Natural killer cell (primary cell): ENCODE results near the gene H2AZ2. TPM values are rescaled to one million over a fixed set of nuclear protein-coding genes. Genes with fewer than 3 reads are reported as not detected.
"Not testable (repeated sequence)": the region's sequence is repeated elsewhere in the genome, so short reads cannot be mapped to it uniquely, and the experiment has no call there.

Experiments used
- ATAC-seq, 3 donors: fragments of 150-1000 bp in 2 of 3; fragments of 200-7000 bp in 1 of 3; cut with Tn5 transposase; 1 replicate in 1 of 3; 2 replicates in 2 of 3; pipeline ENCODE4 v1.10.0; 2021; ENCODE audit warnings: mild to moderate bottlenecking in 2 of 3, moderate library complexity in 2 of 3
- DNase-seq, 2 donors: peaks; one replicate each; pipeline versions ENCODE4 v3.0.0 to v3.0.0-alpha.2; 2013 to 2021; ENCODE audit warnings: mixed read lengths in 1 of 2
- H3K27ac ChIP-seq: one replicate; pipeline ENCODE4 v1.5.1; 2013; ENCODE audit warnings: mild to moderate bottlenecking, low read length
- H3K27me3 ChIP-seq: one replicate; pipeline ENCODE4 v1.6.1; 2013; ENCODE audit warnings: low read length; ENCODE audit not compliant: control insufficient read depth, insufficient read depth
- H3K36me3 ChIP-seq: one replicate; pipeline ENCODE4 v1.6.1; 2013; ENCODE audit warnings: low read length; ENCODE audit not compliant: control insufficient read depth, insufficient read depth
- H3K4me1 ChIP-seq: one replicate; pipeline ENCODE4 v1.6.1; 2013; ENCODE audit warnings: low read length; ENCODE audit not compliant: control insufficient read depth, insufficient read depth
- H3K4me3 ChIP-seq: one replicate; pipeline ENCODE4 v1.5.1; 2013; ENCODE audit warnings: low read length
- H3K9me3 ChIP-seq: one replicate; pipeline ENCODE4 v1.6.1; 2013; ENCODE audit warnings: low read length; ENCODE audit not compliant: control insufficient read depth, insufficient read depth
- H3K27ac Mint-ChIP-seq, 2 donors: one replicate each; pipeline ENCODE4 v1.8.0; 2022; ENCODE audit warnings: mild to moderate bottlenecking in 2 of 2, mixed read lengths in 2 of 2, moderate library complexity in 1 of 2
- H3K27me3 Mint-ChIP-seq, 2 donors: one replicate each; pipeline ENCODE4 v1.8.0; 2022; ENCODE audit warnings: low read depth in 2 of 2, mixed read lengths in 2 of 2
- H3K36me3 Mint-ChIP-seq: one replicate; pipeline ENCODE4 v1.8.0; 2022; ENCODE audit warnings: mixed read lengths
- H3K4me1 Mint-ChIP-seq, 2 donors: one replicate each; pipeline ENCODE4 v1.8.0; 2022; ENCODE audit warnings: mixed read lengths in 2 of 2
- H3K4me3 Mint-ChIP-seq: one replicate; pipeline ENCODE4 v1.8.0; 2022; ENCODE audit warnings: mild to moderate bottlenecking, moderate library complexity, mixed read lengths
- H3K9me3 Mint-ChIP-seq, 2 donors: one replicate each; pipeline ENCODE4 v1.8.0; 2022; ENCODE audit warnings: mixed read lengths in 2 of 2
- WGBS: methylation state at CpG from one replicate; pipeline ENCODE4 v1.1.7; 2013; ENCODE audit warnings: missing lambda C conversion rate; ENCODE audit not compliant: insufficient coverage; 5-methylcytosine and 5-hydroxymethylcytosine counted together
- intact Hi-C: fragments of 100-400 bp; cut with micrococcal nuclease; formaldehyde crosslinking; loops from one replicate; pipeline ENCODE4 v1.14.2; 2022
- total RNA-seq, 4 donors: library from RNA; stranded (reverse); fragments of 120-200 nt in 1 of 4; gene quantifications; one replicate each; pipeline versions ENCODE4 v1.2.3 to v1.2.4, GENCODE V29; 2013 to 2022
- TF ChIP-seq, protein P1 (sequence below): fragments of 200-600 bp; IDR thresholded peaks from one replicate; pipeline ENCODE4 v1.8.0; 2022; ENCODE audit warnings: antibody characterized with exemption

The H2AZ2 gene
- total RNA-seq, 3 donors from 2014 or later (not counting 1 experiment from before 2014, with no cell fraction given), result 178 to 196 (median 190) TPM

DNA sequence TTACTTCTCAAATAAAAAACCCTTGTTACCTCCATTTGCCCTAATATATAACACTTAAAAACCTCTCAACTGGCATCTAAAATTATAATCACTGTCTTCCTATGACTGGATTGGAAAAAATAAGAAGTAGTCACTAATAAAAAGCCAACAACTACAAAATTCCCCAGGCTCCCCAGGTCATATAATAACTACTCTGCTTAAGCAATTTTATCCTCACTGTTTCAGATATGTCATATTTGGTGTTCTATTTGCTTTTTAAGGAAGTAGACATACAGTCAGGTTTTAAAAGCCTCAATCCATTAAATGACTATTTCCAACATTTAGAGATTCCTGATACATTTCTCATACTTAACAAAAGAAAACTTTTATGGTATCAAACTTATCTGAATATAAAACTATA is 2.4 kb downstream of the H2AZ2 start:
- Histone ChIP-seq H3K9me3 (no peaks in the 10 kb centered on the region), H3K27me3 (no peaks in the 10 kb centered on the region), H3K4me3 (no peak overlapping the region), H3K36me3 (peaks cover 12% of the 10 kb centered on the region), H3K27ac (no peak overlapping the region), H3K4me1 (peaks cover 15% of the 10 kb centered on the region)
- H3K36me3 Mint-ChIP-seq, result peaks cover 8% of the 10 kb centered on the region
- H3K4me3 Mint-ChIP-seq, result peak overlapping the region; percentile 98
- H3K4me1 Mint-ChIP-seq, result peaks cover 39 to 46% of the 10 kb centered on the region in 2 donors
- no peak for DNase-seq
- ATAC-seq, result no peak
- TF ChIP-seq, protein P1, sequence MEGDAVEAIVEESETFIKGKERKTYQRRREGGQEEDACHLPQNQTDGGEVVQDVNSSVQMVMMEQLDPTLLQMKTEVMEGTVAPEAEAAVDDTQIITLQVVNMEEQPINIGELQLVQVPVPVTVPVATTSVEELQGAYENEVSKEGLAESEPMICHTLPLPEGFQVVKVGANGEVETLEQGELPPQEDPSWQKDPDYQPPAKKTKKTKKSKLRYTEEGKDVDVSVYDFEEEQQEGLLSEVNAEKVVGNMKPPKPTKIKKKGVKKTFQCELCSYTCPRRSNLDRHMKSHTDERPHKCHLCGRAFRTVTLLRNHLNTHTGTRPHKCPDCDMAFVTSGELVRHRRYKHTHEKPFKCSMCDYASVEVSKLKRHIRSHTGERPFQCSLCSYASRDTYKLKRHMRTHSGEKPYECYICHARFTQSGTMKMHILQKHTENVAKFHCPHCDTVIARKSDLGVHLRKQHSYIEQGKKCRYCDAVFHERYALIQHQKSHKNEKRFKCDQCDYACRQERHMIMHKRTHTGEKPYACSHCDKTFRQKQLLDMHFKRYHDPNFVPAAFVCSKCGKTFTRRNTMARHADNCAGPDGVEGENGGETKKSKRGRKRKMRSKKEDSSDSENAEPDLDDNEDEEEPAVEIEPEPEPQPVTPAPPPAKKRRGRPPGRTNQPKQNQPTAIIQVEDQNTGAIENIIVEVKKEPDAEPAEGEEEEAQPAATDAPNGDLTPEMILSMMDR, result no peak
- H3K27me3 Mint-ChIP-seq, result no peaks in the 10 kb centered on the region
- H3K9me3 Mint-ChIP-seq, result no peaks in the 10 kb centered on the region
- H3K27ac Mint-ChIP-seq, result peak overlapping the region; percentile 98 to 99
- intact Hi-C loops, result loop anchor here (5.0 to 10.0 kb wide), 5 partner anchors 98 to 358 kb away; partner anchors contain the start of genes MYO1G, TBRG4 and ZMIZ2

DNA sequence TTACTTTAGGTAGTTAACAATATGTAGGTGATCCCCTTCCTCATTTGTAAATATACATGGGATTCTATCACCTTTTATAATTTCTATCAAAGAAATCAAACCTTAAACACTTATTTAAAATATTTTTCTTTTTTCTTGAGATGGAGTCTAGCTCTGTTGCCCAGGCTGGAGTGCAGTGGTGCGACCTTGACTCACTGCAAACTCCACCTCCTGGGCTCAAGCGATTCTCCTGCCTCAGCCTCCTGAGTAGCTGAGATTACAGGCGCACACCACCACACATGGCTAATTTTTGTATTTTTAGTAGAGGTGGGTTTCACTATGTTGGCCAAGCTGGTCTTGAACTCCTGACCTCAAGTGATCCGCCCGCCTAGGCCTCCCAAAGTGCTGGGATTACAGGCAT is 4.4 kb downstream of the H2AZ2 start:
- H3K9me3 ChIP-seq, H3K4me1 ChIP-seq, ATAC-seq, H3K9me3 Mint-ChIP-seq, H3K27me3 Mint-ChIP-seq, H3K4me3 ChIP-seq, H3K27ac ChIP-seq, H3K4me3 Mint-ChIP-seq, H3K36me3 Mint-ChIP-seq, DNase-seq, H3K27ac Mint-ChIP-seq, H3K27me3 ChIP-seq: not testable (repeated sequence)
- H3K4me1 Mint-ChIP-seq, result peaks cover 43 to 51% of the 10 kb centered on the region in 2 donors
- intact Hi-C loops, result loop anchor here (10.0 kb wide), 1 partner anchor 181 kb away; no protein-coding TSS in a partner anchor
- WGBS, result 100% methylated on average over 5 of the region's 5 CpGs
- peaks cover 25% of the 10 kb centered on the region for H3K36me3 ChIP-seq

DNA sequence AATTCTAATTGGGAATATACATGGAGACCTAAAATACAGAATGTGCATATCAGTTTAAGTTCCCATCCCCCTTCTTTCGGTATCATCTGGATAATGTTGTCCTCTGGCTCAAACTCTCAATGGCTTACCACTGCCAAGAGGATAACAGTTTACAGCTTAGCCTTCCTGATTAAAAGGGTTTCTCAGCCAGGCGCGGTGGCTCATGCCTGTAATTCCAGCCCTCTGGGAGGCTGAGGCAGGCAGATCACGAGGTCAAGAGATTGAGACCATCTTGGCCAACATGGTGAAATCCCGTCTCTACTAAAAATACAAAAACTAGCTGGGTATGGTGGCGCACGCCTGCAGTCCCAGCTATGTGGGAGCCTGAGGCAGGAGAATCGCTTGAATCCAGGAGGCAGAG is 5.2 kb downstream of the H2AZ2 start:
- WGBS, result 95% methylated on average over 8 of the region's 8 CpGs
- H3K4me1 ChIP-seq, H3K27me3 Mint-ChIP-seq, H3K9me3 ChIP-seq, H3K27ac Mint-ChIP-seq, ATAC-seq, H3K4me3 ChIP-seq, H3K36me3 Mint-ChIP-seq, H3K27me3 ChIP-seq, H3K9me3 Mint-ChIP-seq, DNase-seq, H3K27ac ChIP-seq, H3K4me3 Mint-ChIP-seq: not testable (repeated sequence)
- H3K36me3 ChIP-seq, result peaks cover 28% of the 10 kb centered on the region
- intact Hi-C loops, result loop anchor here (10.0 kb wide), 1 partner anchor 182 kb away; no protein-coding TSS in a partner anchor
- peaks cover 38 to 45% of the 10 kb centered on the region in 2 donors for H3K4me1 Mint-ChIP-seq

DNA sequence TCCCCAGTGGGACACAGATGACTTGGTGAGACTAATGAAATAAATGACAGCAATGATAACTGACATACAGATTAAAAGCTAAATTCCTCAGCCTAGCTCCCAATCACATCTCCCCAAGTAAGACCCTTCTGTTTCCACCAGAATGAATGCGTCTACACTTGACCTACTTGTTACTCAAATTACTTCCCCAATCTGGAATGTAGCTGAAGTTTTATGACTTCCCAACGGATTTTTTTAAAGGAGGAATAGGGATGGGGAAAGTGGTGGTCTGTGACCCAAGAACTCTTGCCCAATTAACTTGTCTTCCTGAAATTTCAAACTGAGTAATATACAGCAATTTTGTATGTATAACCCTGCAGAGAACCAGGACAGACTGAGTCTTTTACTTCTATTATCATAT is 9.1 kb downstream of the H2AZ2 start:
- Histone ChIP-seq H3K36me3 (peaks cover 52% of the 10 kb centered on the region), H3K27me3 (no peaks in the 10 kb centered on the region), H3K9me3 (no peaks in the 10 kb centered on the region), H3K4me1 (no peaks in the 10 kb centered on the region), H3K27ac (no peak overlapping the region), H3K4me3 (no peak overlapping the region)
- no peaks in the 10 kb centered on the region for H3K27me3 Mint-ChIP-seq
- H3K27ac Mint-ChIP-seq, result no peak overlapping the region
- DNase-seq (no peak), ATAC-seq (no peak)
- intact Hi-C loops, result no loop called here
- H3K4me3 Mint-ChIP-seq, result no peak overlapping the region
- peaks cover 8% of the 10 kb centered on the region for H3K36me3 Mint-ChIP-seq
- no peaks in the 10 kb centered on the region for H3K9me3 Mint-ChIP-seq
- 92% methylated on average over 2 of the region's 2 CpGs for WGBS
- TF ChIP-seq, protein P1, result no peak
- H3K4me1 Mint-ChIP-seq, result peaks cover 13 to 18% of the 10 kb centered on the region in 2 donors
